BLaER1 (cell line): Measurements from ENCODE around the gene ACADSB.

Experiments used
- H3K27ac ChIP-seq: shearing (Covaris generic); formaldehyde crosslinking; 2 replicates; pipeline ENCODE4 v1.8.1; 2022
- H3K27me3 ChIP-seq: shearing (Covaris generic); formaldehyde crosslinking; 2 replicates; pipeline ENCODE4 v1.8.1; 2022
- H3K36me3 ChIP-seq: shearing (Covaris generic); formaldehyde crosslinking; 2 replicates; pipeline ENCODE4 v1.8.1; 2022
- H3K4me1 ChIP-seq: shearing (Covaris generic); formaldehyde crosslinking; 2 replicates; pipeline ENCODE4 v1.8.1; 2022
- H3K4me2 ChIP-seq: shearing (Covaris generic); formaldehyde crosslinking; 2 replicates; pipeline ENCODE4 v1.8.1; 2022
- H3K4me3 ChIP-seq: shearing (Covaris generic); formaldehyde crosslinking; 2 replicates; pipeline ENCODE4 v1.8.1; 2022
- H3K9ac ChIP-seq: shearing (Covaris generic); formaldehyde crosslinking; 2 replicates; pipeline ENCODE4 v1.8.1; 2022
- H3K9me3 ChIP-seq: shearing (Covaris generic); formaldehyde crosslinking; 2 replicates; pipeline ENCODE4 v1.8.1; 2022
- H4K20me1 ChIP-seq: shearing (Covaris generic); formaldehyde crosslinking; 2 replicates; pipeline ENCODE4 v1.8.1; 2022
- Cebpa-rat ChIP-seq: shearing (Covaris generic); IDR thresholded peaks from 2 replicates; pipeline ENCODE4 v1.8.1; 2022

The ACADSB gene

GRCh38 chr10:123031124-123031523 is 22.3 kb downstream of the ACADSB start:
- TF ChIP-seq Cebpa-rat = no peak
- no peaks in the 10 kb centered on the region for H3K27me3 ChIP-seq
- H3K9ac ChIP-seq = no peak overlapping the region
- no peak overlapping the region for H3K4me2 ChIP-seq
- peaks cover 23% of the 10 kb centered on the region for H3K36me3 ChIP-seq
- H3K9me3 ChIP-seq = no peaks in the 10 kb centered on the region
- no peak overlapping the region for H3K27ac ChIP-seq
- no peaks in the 10 kb centered on the region for H3K4me1 ChIP-seq
- no peaks in the 10 kb centered on the region; the same call in 1 of the 2 replicates for H4K20me1 ChIP-seq
- no peak overlapping the region for H3K4me3 ChIP-seq

- no peak for TF ChIP-seq Cebpa-rat
Measured at GRCh38 chr10:123034332-123034731, 25.5 kb downstream of the ACADSB start.

GRCh38 chr10:123035467-123036086 is 26.8 kb downstream of the ACADSB start:
- no peak for TF ChIP-seq Cebpa-rat
- Histone ChIP-seq H3K9me3 (no peaks in the 10 kb centered on the region), H3K36me3 (peaks cover 34% of the 10 kb centered on the region), H3K27me3 (no peaks in the 10 kb centered on the region), H3K4me2 (no peak overlapping the region), H4K20me1 (no peaks in the 10 kb centered on the region), H3K4me1 (peaks cover 15% of the 10 kb centered on the region), H3K27ac (no peak overlapping the region), H3K9ac (no peak overlapping the region), H3K4me3 (no peak overlapping the region)

More at GRCh38 chr10:123034332-123034731, 25.5 kb downstream of the ACADSB start:
- H3K9ac ChIP-seq = no peak overlapping the region
- H4K20me1 ChIP-seq = no peaks in the 10 kb centered on the region; the same call in 1 of the 2 replicates
- no peak overlapping the region for H3K27ac ChIP-seq
- H3K9me3 ChIP-seq = no peaks in the 10 kb centered on the region
- H3K4me2 ChIP-seq = no peak overlapping the region
- H3K36me3 ChIP-seq = peaks cover 34% of the 10 kb centered on the region
- no peak overlapping the region for H3K4me3 ChIP-seq
- H3K27me3 ChIP-seq = no peaks in the 10 kb centered on the region
- H3K4me1 ChIP-seq = peaks cover 11% of the 10 kb centered on the region

GRCh38 chr10:123038782-123039631 is 30.2 kb downstream of the ACADSB start:
- Histone ChIP-seq H3K27me3 (no peaks in the 10 kb centered on the region), H3K4me1 (peaks cover 22% of the 10 kb centered on the region), H3K27ac (no peak overlapping the region), H3K9ac (no peak overlapping the region), H3K9me3 (no peaks in the 10 kb centered on the region), H3K4me2 (peak overlapping the region; percentile 49), H4K20me1 (no peaks in the 10 kb centered on the region), H3K4me3 (no peak overlapping the region), H3K36me3 (peaks cover 40% of the 10 kb centered on the region)
- TF ChIP-seq Cebpa-rat = no peak

- Histone ChIP-seq H3K27ac (no peak overlapping the region), H3K27me3 (no peaks in the 10 kb centered on the region), H3K9ac (no peak overlapping the region), H3K4me3 (no peak overlapping the region), H3K4me1 (peaks cover 22% of the 10 kb centered on the region), H4K20me1 (no peaks in the 10 kb centered on the region), H3K9me3 (no peaks in the 10 kb centered on the region), H3K4me2 (peak overlapping the region; percentile 49), H3K36me3 (peaks cover 42% of the 10 kb centered on the region)
- no peak for TF ChIP-seq Cebpa-rat
Measured at GRCh38 chr10:123039632-123039930, 30.8 kb downstream of the ACADSB start.

- peaks cover 31% of the 10 kb centered on the region for H3K36me3 ChIP-seq
- H3K27ac ChIP-seq = no peak overlapping the region
- H3K4me3 ChIP-seq = no peak overlapping the region
- H3K4me1 ChIP-seq = peaks cover 22% of the 10 kb centered on the region
- no peak overlapping the region for H3K4me2 ChIP-seq
- no peak overlapping the region for H3K9ac ChIP-seq
- H3K9me3 ChIP-seq = no peaks in the 10 kb centered on the region
- no peaks in the 10 kb centered on the region for H4K20me1 ChIP-seq
- no peaks in the 10 kb centered on the region for H3K27me3 ChIP-seq
- no peak for TF ChIP-seq Cebpa-rat
Measured at GRCh38 chr10:123042708-123043408, 34.1 kb downstream of the ACADSB start.

GRCh38 chr10:123043409-123043925 is 34.7 kb downstream of the ACADSB start:
- H3K4me1 ChIP-seq = peaks cover 20% of the 10 kb centered on the region
- H4K20me1 ChIP-seq = no peaks in the 10 kb centered on the region
- no peaks in the 10 kb centered on the region for H3K9me3 ChIP-seq
- H3K36me3 ChIP-seq = peaks cover 31% of the 10 kb centered on the region
- no peak for TF ChIP-seq Cebpa-rat
- no peaks in the 10 kb centered on the region for H3K27me3 ChIP-seq
- no peak overlapping the region for H3K9ac ChIP-seq
- H3K4me2 ChIP-seq = no peak overlapping the region
- no peak overlapping the region for H3K4me3 ChIP-seq
- H3K27ac ChIP-seq = no peak overlapping the region

GRCh38 chr10:123044391-123044790 is 35.6 kb downstream of the ACADSB start:
- peaks cover 38% of the 10 kb centered on the region for H3K36me3 ChIP-seq
- no peaks in the 10 kb centered on the region for H3K9me3 ChIP-seq
- H3K4me1 ChIP-seq = peaks cover 11% of the 10 kb centered on the region
- H4K20me1 ChIP-seq = no peaks in the 10 kb centered on the region
- H3K4me3 ChIP-seq = no peak overlapping the region
- H3K27ac ChIP-seq = no peak overlapping the region
- TF ChIP-seq Cebpa-rat = no peak
- no peak overlapping the region for H3K9ac ChIP-seq
- H3K4me2 ChIP-seq = no peak overlapping the region
- no peaks in the 10 kb centered on the region for H3K27me3 ChIP-seq

- peaks cover 39% of the 10 kb centered on the region for H3K36me3 ChIP-seq
- H3K27me3 ChIP-seq = no peaks in the 10 kb centered on the region
- no peak overlapping the region for H3K9ac ChIP-seq
- H4K20me1 ChIP-seq = no peaks in the 10 kb centered on the region
- no peak overlapping the region for H3K4me3 ChIP-seq
- H3K4me1 ChIP-seq = peaks cover 7% of the 10 kb centered on the region
- H3K4me2 ChIP-seq = no peak overlapping the region
- no peak for TF ChIP-seq Cebpa-rat
- no peak overlapping the region for H3K27ac ChIP-seq
- no peaks in the 10 kb centered on the region for H3K9me3 ChIP-seq
Measured at GRCh38 chr10:123045961-123046731, 37.3 kb downstream of the ACADSB start.
